22Rv1 (cell line): ENCODE data around the gene PARP11.

ENCODE experiments used
- H3K27ac ChIP-seq: fragments of 450-650 bp; 2 replicates; pipeline ENCODE4 v1.5.1; 2017
- CTCF ChIP-seq: fragments of 450-650 bp; IDR thresholded peaks from 2 replicates; pipeline ENCODE4 v1.5.1; 2017; ENCODE audit warnings: mild to moderate bottlenecking
- ZFX ChIP-seq: fragments of 450-650 bp; IDR thresholded peaks from 2 replicates; pipeline ENCODE4 v1.6.1; 2017; ENCODE audit warnings: antibody characterized with exemption, borderline replicate concordance

Gene PARP11

GRCh38 chr12:3882896-3883564, 9.8 kb upstream of the PARP11 start:
- no peak overlapping the region for H3K27ac ChIP-seq
- TF ChIP-seq CTCF, result no peak

- H3K27ac ChIP-seq, result no peak overlapping the region
- TF ChIP-seq CTCF, result no peak
- TF ChIP-seq ZFX, result no peak
Observed at GRCh38 chr12:3882406-3882805, 9.2 kb upstream of the PARP11 start.

GRCh38 chr12:3881281-3881950, 8.2 kb upstream of the PARP11 start:
- H3K27ac ChIP-seq, result no peak overlapping the region
- no peak for TF ChIP-seq ZFX
- no peak for TF ChIP-seq CTCF

- H3K27ac ChIP-seq, result no peak overlapping the region
- TF ChIP-seq ZFX, result no peak
- no peak for TF ChIP-seq CTCF
Observed at GRCh38 chr12:3879846-3880245, 6.6 kb upstream of the PARP11 start.

GRCh38 chr12:3871356-3871755, 1.8 kb downstream of the PARP11 start:
- TF ChIP-seq ZFX, result no peak
- no peak for TF ChIP-seq CTCF
- H3K27ac ChIP-seq, result no peak overlapping the region

- no peak for TF ChIP-seq ZFX
- TF ChIP-seq CTCF, result no peak
- H3K27ac ChIP-seq, result no peak overlapping the region
Observed at GRCh38 chr12:3869865-3870264, 3.3 kb downstream of the PARP11 start.

GRCh38 chr12:3869433-3869832, 3.8 kb downstream of the PARP11 start:
- TF ChIP-seq CTCF (no peak), ZFX (no peak)
- no peak overlapping the region for H3K27ac ChIP-seq
